HAP-1 (cell line): ENCODE results near the gene PRM1.
A peak's percentile ranks its signal among the peaks of the same experiment; 100 is the strongest.
"Not testable (repeated sequence)": the region's sequence is repeated elsewhere in the genome, so short reads cannot be mapped to it uniquely, and the experiment has no call there.

Experiments used
- DNase-seq, 2 experiments: peaks; one replicate each; pipeline ENCODE4 v3.0.0-alpha.2; 2016 to 2020; ENCODE audit warnings: low spot score in 2 of 2
- H3K27me3 ChIP-seq: fragments of 250-450 bp; sonication (Bioruptor Pico); 2 replicates; pipeline ENCODE4 v1.5.1; 2020; ENCODE audit warnings: low read depth, mild to moderate bottlenecking, moderate library complexity
- H3K36me3 ChIP-seq: fragments of 250-450 bp; sonication (Bioruptor Pico); replicated peaks from 2 replicates; pipeline ENCODE4 v1.5.1; 2020; ENCODE audit warnings: mild to moderate bottlenecking
- H3K4me1 ChIP-seq: fragments of 250-450 bp; sonication (Bioruptor Pico); 2 replicates; pipeline ENCODE4 v1.5.1; 2020; ENCODE audit warnings: mild to moderate bottlenecking
- H3K4me3 ChIP-seq: fragments of 250-450 bp; sonication (Bioruptor Pico); 2 replicates; pipeline ENCODE4 v1.5.1; 2020; ENCODE audit warnings: mild to moderate bottlenecking, moderate library complexity
- H3K9me3 ChIP-seq: fragments of 250-450 bp; sonication (Bioruptor Pico); 2 replicates; pipeline ENCODE4 v1.5.1; 2020; ENCODE audit warnings: mild to moderate bottlenecking, moderate library complexity
- in situ Hi-C: fragments of 300-500 bp; cut with MboI; formaldehyde crosslinking; loops from 3 replicates; pipeline ENCODE4 v1.14.3; 2020; ENCODE audit warnings: low sequenced_read_pairs, inconsistent platforms, mixed read lengths

PRM1 gene

GRCh38 chr16:11308493-11309283, 27.6 kb upstream of the PRM1 start:
- Histone ChIP-seq H3K36me3 (no peaks in the 10 kb centered on the region), H3K4me3 (no peak overlapping the region), H3K4me1 (peaks cover 17% of the 10 kb centered on the region), H3K27me3 (no peaks in the 10 kb centered on the region), H3K9me3 (no peaks in the 10 kb centered on the region)
- in situ Hi-C loops, result no loop called here
- peak in 1 of 2 experiments; percentile 37 for DNase-seq

- in situ Hi-C loops, result no loop called here
- Histone ChIP-seq H3K4me3 (no peak overlapping the region), H3K36me3 (no peaks in the 10 kb centered on the region), H3K4me1 (peaks cover 9% of the 10 kb centered on the region), H3K27me3 (no peaks in the 10 kb centered on the region), H3K9me3 (no peaks in the 10 kb centered on the region)
- DNase-seq, result no peak
Observed at GRCh38 chr16:11307639-11308492, 26.7 kb upstream of the PRM1 start.

- H3K27me3 ChIP-seq, result no peaks in the 10 kb centered on the region
- H3K9me3 ChIP-seq, result no peaks in the 10 kb centered on the region
- H3K36me3 ChIP-seq, result no peaks in the 10 kb centered on the region
- peaks cover 3% of the 10 kb centered on the region; the same call in 1 of the 2 replicates for H3K4me1 ChIP-seq
- in situ Hi-C loops, result no loop called here
- no peak for DNase-seq
- no peak overlapping the region for H3K4me3 ChIP-seq
Observed at GRCh38 chr16:11306997-11307638, 26.0 kb upstream of the PRM1 start.

GRCh38 chr16:11306381-11306780, 25.3 kb upstream of the PRM1 start:
- Histone ChIP-seq H3K27me3 (no peaks in the 10 kb centered on the region), H3K4me1 (peaks cover 3% of the 10 kb centered on the region; the same call in 1 of the 2 replicates), H3K36me3 (no peaks in the 10 kb centered on the region), H3K9me3 (no peaks in the 10 kb centered on the region), H3K4me3 (no peak overlapping the region)
- no peak for DNase-seq
- in situ Hi-C loops, result no loop called here

- no peaks in the 10 kb centered on the region for H3K9me3 ChIP-seq
- no peak overlapping the region for H3K4me3 ChIP-seq
- H3K4me1 ChIP-seq, result peaks cover 4% of the 10 kb centered on the region
- in situ Hi-C loops, result no loop called here
- no peaks in the 10 kb centered on the region for H3K27me3 ChIP-seq
- DNase-seq, result no peak
- no peaks in the 10 kb centered on the region for H3K36me3 ChIP-seq
Observed at GRCh38 chr16:11303405-11304138, 22.4 kb upstream of the PRM1 start.

- peaks cover 5% of the 10 kb centered on the region for H3K4me1 ChIP-seq
- in situ Hi-C loops, result no loop called here
- H3K9me3 ChIP-seq, result no peaks in the 10 kb centered on the region
- no peak for DNase-seq
- no peak overlapping the region for H3K4me3 ChIP-seq
- no peaks in the 10 kb centered on the region for H3K36me3 ChIP-seq
- no peaks in the 10 kb centered on the region for H3K27me3 ChIP-seq
Observed at GRCh38 chr16:11302977-11303376, 21.8 kb upstream of the PRM1 start.

- no peaks in the 10 kb centered on the region for H3K9me3 ChIP-seq
- in situ Hi-C loops, result no loop called here
- H3K4me1 ChIP-seq, result peaks cover 5% of the 10 kb centered on the region
- no peaks in the 10 kb centered on the region for H3K36me3 ChIP-seq
- DNase-seq, result no peak
- H3K27me3 ChIP-seq, result no peaks in the 10 kb centered on the region
- no peak overlapping the region for H3K4me3 ChIP-seq
Observed at GRCh38 chr16:11301645-11302501, 20.7 kb upstream of the PRM1 start.

GRCh38 chr16:11300560-11300892, 19.4 kb upstream of the PRM1 start:
- H3K4me1 ChIP-seq, result peaks cover 5% of the 10 kb centered on the region
- H3K9me3 ChIP-seq, result no peaks in the 10 kb centered on the region
- in situ Hi-C loops, result no loop called here
- no peak for DNase-seq
- H3K27me3 ChIP-seq, result no peaks in the 10 kb centered on the region
- H3K36me3 ChIP-seq, result no peaks in the 10 kb centered on the region
- H3K4me3 ChIP-seq, result no peak overlapping the region

- peaks cover 5% of the 10 kb centered on the region for H3K4me1 ChIP-seq
- H3K9me3 ChIP-seq, result no peaks in the 10 kb centered on the region
- in situ Hi-C loops, result no loop called here
- H3K36me3 ChIP-seq, result no peaks in the 10 kb centered on the region
- no peaks in the 10 kb centered on the region for H3K27me3 ChIP-seq
- H3K4me3 ChIP-seq, result no peak overlapping the region
- DNase-seq, result no peak
Observed at GRCh38 chr16:11299865-11300559, 18.9 kb upstream of the PRM1 start.

GRCh38 chr16:11298950-11299547, 17.9 kb upstream of the PRM1 start:
- H3K4me1 ChIP-seq, in situ Hi-C loops: not testable (repeated sequence)
- DNase-seq, result peak in 1 of 2 experiments; percentile 36

GRCh38 chr16:11298143-11298900, 17.2 kb upstream of the PRM1 start:
- H3K4me1 ChIP-seq, result peaks cover 5% of the 10 kb centered on the region
- H3K4me3 ChIP-seq, result no peak overlapping the region
- in situ Hi-C loops, result no loop called here
- no peaks in the 10 kb centered on the region for H3K36me3 ChIP-seq
- DNase-seq, result no peak
- H3K9me3 ChIP-seq, result no peaks in the 10 kb centered on the region
- H3K27me3 ChIP-seq, result no peaks in the 10 kb centered on the region

More at GRCh38 chr16:11298950-11299547, 17.9 kb upstream of the PRM1 start:
- H3K36me3 ChIP-seq, H3K9me3 ChIP-seq, H3K27me3 ChIP-seq, H3K4me3 ChIP-seq: not testable (repeated sequence)
